AG20443 (cell line): ENCODE data around the gene BDH1.
"Not testable (repeated sequence)": the region's sequence is repeated elsewhere in the genome, so short reads cannot be mapped to it uniquely, and the experiment has no call there.

Source experiments
- DNase-seq: peaks from one replicate; pipeline ENCODE4 v3.0.0; 2012; ENCODE audit warnings: low spot score, mixed read lengths

Gene BDH1

DNA sequence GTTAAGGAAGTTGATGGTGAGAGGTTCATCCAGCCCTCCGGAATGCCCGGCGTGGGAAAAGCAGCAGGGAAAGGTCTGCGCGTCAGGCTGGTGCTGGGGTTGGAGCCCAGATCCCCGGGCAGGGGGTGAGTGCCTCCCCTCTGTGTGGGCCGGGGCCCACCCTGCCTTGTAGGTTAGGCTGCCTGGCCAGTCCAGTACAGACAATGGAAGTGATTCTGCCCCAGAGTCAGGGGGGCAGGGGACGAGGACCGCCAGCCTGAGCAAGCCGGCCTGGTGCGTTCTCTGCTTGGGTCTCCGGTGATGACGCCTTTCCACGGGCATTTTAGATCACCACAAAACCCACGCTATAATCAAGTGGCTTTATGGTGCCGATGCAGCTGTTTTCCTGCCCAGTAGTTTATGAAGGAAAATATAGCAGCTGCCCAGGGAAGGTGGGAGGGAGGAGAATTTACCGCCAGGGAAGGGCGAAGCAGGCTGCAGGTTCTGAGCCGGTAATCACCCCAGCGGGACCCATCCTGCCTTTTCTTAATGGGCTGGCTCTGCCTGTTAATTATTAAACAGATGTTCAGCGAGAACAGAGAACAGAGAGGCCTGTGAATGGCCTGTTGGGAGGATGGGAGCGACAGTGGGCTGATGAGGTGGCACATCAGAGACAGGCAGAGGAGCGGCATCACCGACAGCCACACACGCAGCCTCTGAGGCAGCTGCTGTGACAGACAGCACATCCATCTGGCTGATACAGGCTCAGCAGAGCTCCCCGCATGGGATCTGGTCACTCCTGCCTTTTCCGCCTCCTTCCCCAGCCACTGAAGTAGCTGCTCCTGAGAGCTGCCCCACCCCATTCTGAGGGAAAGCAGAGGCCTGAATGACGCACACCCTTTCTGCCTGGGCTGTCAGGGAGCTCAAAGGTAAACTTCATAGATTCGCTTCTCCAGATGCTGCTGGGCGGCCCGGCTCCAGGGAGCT, 35.2 kb downstream of the BDH1 start:
- no peak for DNase-seq

DNA sequence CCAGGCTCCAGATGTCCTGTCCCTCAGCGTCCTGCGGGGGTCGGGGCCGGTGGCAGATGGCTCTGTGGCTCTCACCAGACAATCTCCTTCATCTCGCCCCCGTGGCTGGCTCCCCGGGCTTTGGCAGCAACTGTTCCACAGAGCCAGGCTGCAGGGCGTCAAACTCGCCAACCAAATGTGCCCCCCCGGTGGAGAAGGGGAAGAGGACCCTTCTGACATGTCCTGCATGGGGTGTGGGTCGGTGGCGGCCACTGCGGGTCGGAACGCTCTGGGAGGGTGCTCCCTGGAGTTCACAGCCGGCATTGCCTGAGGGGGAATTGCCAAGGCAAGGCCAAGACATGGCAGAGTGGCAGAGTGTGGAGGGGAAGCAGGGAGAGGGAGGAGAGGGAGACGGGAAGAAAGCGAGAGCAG, 36.0 kb downstream of the BDH1 start:
- DNase-seq = no peak

DNA sequence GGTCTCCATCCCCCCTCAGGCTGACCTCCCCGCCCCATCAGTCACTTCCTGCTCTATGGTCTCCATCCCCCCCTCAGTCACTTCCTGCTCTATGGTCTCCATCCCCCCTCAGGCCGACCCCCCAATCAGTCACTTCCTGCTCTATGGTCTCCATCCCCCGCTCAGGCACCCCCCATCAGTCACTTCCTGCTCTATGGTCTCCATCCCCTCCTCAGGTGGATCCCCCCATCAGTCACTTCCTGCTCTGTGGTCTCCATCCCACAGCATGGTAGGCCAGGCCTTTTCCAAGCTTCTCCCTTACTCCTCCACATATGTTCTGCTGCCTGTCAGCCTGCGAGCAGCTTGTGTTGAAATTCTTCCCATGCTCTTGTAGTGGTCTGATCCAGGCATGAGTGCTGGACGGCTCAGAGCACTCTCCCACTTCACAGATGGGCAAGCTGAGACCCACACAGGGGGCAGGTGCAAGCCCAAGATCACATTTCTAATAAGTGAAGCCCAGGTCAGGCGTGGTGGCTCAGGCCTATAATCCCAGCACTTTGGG, 36.8 kb downstream of the BDH1 start:
- no peak for DNase-seq

DNA sequence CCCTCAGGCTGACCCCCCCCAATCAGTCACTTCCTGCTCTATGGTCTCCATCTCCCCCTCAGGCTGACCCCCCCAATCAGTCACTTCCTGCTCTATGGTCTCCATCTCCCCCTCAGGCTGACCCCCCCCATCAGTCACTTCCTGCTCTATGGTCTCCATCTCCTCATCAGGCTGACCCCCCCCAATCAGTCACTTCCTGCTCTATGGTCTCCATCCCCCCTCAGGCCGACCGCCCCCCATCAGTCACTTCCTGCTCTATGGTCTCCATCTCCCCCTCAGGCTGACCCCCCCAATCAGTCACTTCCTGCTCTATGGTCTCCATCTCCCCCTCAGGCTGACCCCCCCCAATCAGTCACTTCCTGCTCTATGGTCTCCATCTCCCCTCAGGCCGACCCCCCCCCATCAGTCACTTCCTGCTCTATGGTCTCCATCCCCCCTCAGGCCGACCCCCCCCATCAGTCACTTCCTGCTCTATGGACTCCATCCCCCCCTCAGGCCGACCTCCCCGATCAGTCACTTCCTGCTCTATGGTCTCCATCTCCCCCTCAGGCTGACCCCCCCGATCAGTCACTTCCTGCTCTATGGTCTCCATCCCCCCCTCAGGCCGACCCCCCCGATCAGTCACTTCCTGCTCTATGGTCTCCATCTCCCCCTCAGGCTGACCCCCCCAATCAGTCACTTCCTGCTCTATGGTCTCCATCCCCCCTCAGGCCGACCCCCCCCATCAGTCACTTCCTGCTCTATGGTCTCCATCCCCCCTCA, 37.7 kb downstream of the BDH1 start:
- not testable (repeated sequence) for DNase-seq

DNA sequence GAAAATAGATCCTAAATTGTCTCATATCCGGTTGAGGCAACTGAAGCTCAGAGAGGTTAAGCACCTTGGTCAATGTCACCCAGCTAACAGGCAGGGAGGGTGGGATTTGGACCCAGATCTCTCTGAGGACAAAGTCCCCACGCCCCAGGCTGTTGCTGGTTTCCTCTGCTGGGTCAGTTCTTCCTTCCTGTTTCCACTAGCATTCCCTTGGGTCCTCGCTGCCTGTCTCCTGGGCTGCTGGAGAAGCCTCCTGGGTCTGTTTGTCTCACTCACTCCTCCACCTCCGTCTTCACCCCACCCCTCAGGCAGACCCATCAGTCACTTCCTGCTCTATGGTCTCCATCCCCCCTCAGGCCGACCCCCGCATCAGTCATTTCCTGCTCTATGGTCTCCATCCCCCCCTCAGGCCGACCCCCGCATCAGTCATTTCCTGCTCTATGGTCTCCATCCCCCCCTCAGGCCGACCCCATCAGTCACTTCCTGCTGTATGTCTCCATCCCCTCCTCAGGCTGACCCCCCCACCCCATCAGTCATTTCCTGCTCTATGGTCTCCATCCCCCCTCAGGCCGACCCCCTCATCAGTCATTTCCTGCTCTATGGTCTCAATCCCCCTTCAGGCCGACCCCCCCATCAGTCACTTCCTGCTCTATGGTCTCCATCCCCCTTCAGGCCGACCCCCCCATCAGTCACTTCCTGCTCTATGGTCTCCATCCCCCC, 38.7 kb downstream of the BDH1 start:
- DNase-seq = not testable (repeated sequence)

DNA sequence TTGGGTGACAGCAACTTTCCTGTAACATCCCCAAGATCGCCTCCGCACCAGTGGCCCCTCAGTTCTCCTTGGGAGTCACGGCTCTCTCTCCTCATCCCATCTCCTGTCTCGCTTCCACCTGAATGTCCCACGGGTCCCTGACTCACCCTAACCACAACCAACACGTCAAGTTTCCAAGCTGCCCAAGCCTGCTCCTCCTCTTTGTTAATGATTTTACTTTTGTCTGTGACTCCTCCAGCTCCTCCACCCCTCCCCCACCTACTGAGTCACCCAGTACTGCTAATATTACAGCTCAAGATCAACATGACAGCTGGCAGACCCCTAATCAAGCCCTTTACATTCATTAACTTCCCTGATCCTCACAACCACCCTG, 39.3 kb downstream of the BDH1 start:
- DNase-seq = peak; percentile 76

DNA sequence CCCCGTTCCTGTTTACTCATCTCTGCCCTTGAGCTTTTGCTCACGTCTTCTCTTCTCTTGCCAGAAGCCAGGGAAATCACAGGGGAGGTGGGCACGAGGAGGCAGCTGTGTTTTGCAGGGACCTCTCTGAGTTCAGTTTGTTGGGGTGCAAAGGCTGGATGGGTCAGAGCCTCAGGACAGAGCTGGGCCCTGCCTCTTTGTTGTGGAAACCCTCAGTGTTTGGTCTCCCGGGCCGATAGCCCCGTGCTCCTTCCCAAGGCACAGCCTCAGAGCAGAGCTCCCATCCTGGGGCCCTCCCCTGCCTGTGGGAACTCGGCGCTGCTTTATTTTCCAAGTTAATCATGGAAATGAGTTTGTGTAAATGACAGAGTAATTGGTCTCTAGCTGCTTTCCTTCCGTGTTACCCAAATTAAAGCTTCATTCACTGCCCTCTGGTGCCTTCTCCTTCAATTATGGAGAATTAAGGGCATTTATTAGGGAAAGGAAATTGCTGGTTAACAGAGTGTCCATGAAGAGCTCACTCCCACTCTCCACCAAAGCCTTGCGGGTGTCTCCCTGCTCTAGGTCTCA, 40.9 kb downstream of the BDH1 start:
- no peak for DNase-seq

DNA sequence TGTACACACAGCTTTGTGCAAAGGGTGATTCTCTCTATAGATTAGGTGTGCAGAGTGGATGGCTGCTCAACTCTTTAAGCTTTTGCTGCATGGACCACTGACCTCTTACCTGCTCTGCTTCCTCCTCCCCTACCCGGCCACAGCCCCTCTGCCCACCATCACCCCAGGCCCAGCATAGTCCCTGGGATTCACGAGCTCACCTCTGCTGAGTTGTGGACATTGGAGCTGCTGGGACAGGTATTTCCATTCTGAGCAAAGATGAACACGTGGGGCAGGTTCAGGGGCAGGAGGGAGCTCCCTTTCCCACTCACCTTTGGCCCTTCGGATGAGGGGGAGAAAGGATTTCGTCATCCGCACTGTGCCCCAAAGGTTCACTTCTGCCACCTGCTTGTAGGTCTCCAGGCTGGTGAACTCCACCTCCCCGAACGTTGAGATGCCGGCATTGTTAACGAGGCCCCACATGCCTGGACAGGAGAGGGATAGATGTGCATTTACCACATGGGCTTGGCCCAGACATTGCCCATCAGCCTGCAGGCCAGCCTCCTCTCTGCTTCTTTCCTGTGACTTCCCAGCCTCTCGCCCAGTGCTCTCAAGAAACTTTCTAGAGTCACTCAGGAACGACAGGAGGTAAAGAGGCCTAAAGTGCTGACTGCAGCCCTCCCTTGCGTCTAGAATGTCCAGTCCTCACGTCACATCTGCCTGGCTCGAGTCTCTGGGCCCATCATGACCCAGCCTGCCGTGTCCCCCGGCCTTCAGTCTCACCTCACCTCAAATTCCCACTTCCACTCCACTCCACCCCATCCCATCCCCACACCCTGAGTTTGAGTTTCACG, 41.6 kb downstream of the BDH1 start:
- DNase-seq = no peak

DNA sequence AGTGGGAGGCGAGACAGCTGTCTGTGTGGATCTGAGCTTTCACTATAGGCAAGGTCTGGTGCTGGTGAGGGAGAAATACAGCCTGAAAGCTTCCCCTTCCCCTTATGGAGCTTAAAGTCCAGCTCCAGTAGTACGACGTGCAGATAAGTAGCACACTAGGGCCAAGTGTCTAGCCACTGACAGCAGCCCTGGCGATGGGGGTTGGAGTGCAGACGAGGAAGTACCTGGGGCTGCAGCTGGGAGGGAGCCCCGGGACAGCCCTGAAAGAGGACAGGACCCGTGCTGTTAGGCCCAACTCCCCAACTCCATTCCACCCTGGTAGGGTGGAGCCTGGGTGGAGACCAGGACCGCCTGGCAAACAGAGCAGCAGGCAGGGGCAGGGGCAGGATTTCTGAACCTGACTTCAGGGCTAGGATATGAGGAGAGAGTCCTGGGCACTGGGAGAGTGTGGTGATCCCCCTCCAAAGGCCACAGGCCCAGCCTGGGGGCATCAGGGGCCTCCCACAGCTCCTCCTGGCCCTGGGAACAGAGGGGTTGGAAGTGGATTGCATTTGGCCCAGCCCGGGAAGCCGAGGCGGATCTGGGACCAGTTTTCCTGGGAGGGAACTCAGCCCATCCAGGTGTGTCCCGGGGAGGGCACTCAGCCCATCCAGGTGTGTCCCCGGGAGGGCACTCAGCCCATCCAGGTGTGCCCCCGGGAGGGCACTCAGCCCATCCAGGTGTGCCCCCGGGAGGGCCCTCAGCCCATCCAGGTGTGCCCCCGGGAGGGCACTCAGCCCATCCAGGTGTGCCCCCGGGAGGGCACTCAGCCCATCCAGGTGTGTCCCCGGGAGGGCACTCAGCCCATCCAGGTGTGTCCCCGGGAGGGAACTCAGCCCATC, 42.8 kb downstream of the BDH1 start:
- DNase-seq = no peak

DNA sequence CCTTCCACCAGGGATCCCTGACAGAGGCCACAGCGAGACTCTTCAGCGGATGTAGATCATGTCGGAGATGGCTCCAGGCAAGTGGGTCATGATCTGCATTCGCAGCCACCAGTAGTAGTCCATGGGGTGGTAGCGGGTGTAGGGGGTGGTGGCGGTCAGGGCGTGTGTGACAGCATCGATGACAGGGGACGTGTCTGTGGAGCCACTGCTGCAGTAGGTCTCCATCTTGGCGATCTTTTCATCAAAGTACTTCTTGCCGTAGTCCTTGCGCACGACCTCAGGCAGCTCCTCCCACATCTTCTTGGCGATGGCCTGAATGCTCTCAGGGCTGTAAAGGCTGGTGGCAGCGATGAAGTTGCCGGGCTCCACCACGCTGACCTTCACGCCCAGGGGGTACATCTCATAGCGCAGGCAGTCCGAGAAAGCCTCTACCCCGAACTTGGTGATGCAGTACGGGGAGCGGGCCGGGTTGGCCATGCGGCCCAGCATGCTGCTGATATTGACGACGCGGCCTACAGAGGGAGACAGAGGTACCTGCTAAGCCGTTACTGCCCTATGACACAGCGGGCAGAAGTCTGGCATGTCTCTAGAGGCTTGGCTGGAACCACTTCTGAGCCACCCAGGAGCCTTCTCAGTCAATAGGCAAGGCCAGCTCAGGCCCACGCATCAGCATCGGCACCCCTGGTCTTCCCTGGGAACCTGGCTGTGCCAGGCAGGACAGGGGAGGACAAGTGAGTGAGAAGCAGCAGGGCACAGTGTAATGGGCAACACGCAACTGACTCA, 43.7 kb downstream of the BDH1 start:
- DNase-seq = no peak

DNA sequence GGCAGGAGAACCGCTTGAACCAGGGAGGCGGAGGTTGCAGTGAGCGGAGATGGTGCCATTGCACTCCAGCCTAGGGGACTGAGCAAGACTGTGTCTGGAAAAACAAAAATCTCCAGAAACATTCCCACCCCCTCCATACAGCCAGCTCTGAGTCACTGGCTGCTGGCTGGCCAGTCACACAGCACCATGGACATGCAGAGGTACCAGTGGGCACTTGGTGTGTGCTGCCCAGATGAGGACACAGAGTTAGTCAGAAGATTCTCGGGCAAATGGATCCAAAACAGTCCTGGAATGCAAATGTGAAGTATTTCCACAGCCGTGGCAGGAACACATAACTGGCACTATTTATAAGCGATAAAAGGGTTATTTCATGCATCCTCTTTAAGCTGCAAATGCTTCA, 44.6 kb downstream of the BDH1 start:
- DNase-seq = peak; percentile 73

DNA sequence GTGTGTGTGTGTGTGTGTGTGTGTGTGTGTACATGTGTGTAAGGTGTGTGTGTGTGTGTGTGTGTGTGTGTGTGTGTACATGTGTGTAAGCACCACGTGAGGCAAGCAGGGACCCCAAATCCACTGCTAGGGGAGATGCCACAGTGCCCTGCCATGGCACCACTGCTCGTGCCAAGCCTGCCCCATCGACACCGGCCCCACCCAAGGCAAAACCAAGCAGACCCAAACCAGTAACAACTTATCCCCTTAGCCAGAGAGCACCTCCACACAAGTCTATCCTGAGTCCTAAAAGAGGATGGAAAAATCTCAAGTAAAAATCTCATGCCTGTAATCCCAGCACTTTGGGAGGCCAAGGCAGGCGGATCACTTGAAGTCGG, 45.1 kb downstream of the BDH1 start:
- no peak for DNase-seq

DNA sequence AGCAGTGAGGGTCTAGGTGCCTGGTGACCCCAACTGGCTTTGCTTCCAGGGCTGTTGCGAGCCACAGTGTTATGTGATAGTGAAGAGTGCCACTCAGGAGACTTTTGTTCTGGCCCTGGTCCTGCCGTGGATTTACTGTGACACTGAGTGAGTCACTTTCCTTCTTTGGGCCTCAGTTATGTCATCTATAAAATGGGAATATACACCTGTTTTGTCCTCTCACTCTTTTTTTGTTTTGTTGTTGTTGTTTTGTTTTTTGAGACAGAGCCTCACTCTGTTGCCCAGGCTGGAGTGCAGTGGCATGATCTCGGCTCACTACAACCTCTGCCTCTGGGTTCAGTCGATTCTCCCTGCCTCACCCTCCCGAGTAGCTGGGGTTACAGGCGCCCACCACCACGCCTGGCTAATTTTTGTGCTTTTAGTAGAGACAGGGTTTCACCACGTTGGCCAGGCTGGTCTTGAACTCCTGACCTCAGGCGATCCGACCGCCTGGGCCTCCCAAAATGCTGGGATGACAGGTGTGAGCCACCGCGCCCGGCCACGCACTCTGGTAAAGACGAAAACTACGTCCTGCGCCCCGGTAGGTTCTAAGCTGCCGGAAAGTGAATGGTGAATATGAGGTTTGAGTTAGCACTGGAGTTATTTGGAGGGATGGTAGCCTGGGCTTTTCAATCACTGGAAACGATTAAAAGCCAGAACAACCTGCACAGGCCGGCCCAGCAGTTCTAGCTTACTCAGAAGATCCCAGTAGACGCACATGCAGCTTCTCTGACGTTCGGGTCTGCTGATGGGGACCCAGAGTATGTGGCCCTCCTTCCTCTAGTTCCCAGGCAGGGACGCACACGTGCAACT, 46.6 kb downstream of the BDH1 start:
- no peak for DNase-seq

DNA sequence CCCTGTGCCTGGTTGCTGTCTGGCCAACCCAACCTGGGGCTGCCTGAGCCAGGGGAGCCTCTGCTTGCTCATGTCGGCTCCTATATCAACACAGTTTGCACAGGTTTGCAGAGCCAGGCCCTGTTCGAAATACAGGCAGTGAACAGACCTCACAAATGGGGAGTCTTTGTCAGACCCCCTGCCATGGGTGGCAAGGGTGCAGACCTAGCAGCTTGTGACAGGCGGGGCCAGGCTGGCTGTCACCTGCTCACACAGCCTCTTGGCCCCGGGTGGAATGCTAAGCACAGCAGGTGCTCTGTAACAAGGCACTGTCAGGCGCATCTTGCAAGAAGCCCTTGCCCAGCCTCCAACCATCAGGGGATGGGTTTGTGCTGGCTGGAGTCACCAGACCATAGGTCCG, 47.3 kb downstream of the BDH1 start:
- no peak for DNase-seq

DNA sequence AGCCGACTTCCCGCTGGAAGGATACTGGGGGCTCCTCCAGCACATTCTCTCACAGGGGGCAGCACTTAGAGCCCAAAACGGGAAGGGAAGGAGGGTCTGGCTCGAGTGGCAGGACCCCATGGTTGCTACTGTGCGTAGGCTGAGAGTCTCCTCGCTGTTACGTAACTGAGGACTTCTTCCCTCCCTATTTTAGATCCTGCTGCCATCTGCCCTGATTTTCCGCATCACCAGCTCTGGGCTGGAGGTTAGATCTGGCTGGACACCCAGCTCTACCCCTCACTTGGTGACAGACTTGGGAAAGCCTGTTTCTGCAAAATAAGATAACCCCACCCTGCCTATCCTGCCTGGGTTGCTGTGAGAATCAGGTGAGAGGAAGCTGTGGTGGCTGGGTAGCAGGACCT, 47.7 kb downstream of the BDH1 start:
- DNase-seq = no peak

DNA sequence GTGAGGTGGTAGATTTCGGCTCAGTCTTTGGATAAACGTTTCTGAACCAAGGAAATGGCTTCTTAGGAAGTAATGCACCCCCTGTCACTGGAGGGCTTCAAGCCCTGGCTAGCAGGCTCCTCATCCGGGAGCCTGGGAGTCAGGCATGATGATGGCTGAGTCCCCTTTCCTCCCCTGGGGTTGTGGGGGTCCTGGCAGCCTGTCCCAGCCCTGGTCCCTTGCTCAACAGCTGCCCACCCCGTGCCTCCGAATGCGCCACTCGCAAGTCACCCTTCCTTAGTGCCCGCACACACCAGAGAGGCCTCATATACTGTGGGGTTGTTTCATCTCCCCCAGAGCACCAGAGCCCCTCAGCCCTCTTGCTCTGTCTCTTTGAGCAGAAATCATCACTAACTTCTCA, 48.2 kb downstream of the BDH1 start:
- DNase-seq = no peak

DNA sequence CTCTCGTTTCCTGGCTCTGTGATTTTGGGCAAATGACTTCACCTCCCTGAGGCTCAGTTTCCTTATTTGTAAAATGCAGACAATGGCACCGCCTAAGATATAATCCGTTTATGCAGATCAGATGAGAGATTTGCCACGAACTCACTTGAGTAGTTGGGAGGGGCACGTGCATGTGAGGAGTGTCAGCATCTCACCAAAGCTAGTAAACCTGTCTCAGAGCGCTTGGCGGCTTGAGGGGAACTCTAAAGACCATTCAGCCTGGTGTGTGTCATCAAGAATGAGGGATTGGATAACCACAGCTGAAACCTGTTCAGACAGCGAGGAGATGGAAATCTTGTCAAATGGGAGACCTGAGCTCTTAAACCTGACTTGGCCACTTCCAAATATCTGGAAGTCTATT, 48.7 kb downstream of the BDH1 start:
- DNase-seq = no peak

DNA sequence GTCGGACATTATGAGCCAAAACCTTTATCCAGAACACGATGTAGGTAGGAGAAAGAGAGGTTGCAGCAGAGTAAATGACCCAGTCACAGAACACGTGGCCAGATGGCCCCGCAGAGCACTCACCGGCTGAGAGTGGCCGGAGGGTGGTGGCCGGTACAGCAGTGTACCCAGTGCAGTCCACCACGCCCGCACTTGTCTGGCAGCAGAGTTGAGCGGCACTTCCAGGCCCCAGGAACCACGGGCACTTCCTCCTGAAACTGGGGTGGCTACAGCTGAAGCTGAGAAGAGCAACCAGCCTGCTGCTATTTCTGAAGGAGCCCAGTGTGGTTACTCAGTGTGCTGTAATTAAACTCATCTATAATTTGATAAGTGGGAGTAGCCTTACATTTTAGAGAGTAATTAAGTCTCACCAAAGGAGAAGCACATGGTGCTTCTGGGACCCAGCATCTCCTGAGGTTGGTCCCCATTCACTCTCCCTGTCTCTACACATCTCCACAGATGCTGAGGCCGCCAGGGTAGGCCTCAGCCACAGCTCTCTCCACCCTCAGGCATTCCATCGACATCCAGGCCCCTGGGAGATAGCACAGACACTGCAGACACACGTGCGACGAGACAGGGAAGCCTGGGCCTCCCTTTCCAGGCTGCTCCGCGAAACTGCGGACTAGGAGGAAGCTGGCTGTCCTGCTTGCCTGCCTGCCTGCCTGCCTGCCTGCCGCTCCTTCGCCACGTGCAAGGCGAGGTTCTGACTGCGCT, 49.8 kb downstream of the BDH1 start:
- no peak for DNase-seq
